GM18951 (cell line): ENCODE results near the gene TNFSF15.

Source experiments
- POLR2A ChIP-seq: IDR thresholded peaks from 4 replicates; pipeline ENCODE4 v1.6.1; 2011; ENCODE audit warnings: mild to moderate bottlenecking; ENCODE audit not compliant: insufficient read length, insufficient read depth; ENCODE audit errors: extremely low read depth
- in situ Hi-C: fragments of 300-500 bp; cut with MboI; formaldehyde crosslinking; loops from one replicate; pipeline ENCODE4 v1.12.0; 2022; ENCODE audit warnings: low sequenced_read_pairs, mixed read lengths, inconsistent platforms; ENCODE audit not compliant: unreplicated experiment

TNFSF15 gene

GRCh38 chr9:114745108-114745848, 60.6 kb downstream of the TNFSF15 start:
- TF ChIP-seq POLR2A, result no peak
- in situ Hi-C loops, result loop anchor here (25.0 kb wide), 1 partner anchor 167 kb away; no protein-coding TSS in a partner anchor

- in situ Hi-C loops, result loop anchor here (25.0 kb wide), 1 partner anchor 169 kb away; no protein-coding TSS in a partner anchor
- TF ChIP-seq POLR2A, result no peak
These were observed 62.4 kb downstream of the TNFSF15 start for GRCh38 chr9:114743446-114743845.

GRCh38 chr9:114742947-114743346, 62.9 kb downstream of the TNFSF15 start:
- no peak for TF ChIP-seq POLR2A
- in situ Hi-C loops, result loop anchor here (25.0 kb wide), 1 partner anchor 169 kb away; no protein-coding TSS in a partner anchor

GRCh38 chr9:114741521-114741920, 64.3 kb downstream of the TNFSF15 start:
- in situ Hi-C loops, result loop anchor here (25.0 kb wide), 1 partner anchor 171 kb away; no protein-coding TSS in a partner anchor

GRCh38 chr9:114738581-114739316, 67.1 kb downstream of the TNFSF15 start:
- no peak for TF ChIP-seq POLR2A

GRCh38 chr9:114737847-114738246, 68.0 kb downstream of the TNFSF15 start:
- no peak for TF ChIP-seq POLR2A
- in situ Hi-C loops, result loop anchor here (5.0 to 25.0 kb wide), 2 partner anchors 174 to 274 kb away; no protein-coding TSS in a partner anchor

More at GRCh38 chr9:114738581-114739316, 67.1 kb downstream of the TNFSF15 start:
- in situ Hi-C loops, result loop anchor here (5.0 to 25.0 kb wide), 2 partner anchors 174 to 274 kb away; no protein-coding TSS in a partner anchor

- TF ChIP-seq POLR2A, result no peak
- in situ Hi-C loops, result loop anchor here (5.0 to 25.0 kb wide), 2 partner anchors 175 to 275 kb away; no protein-coding TSS in a partner anchor
These were observed 68.7 kb downstream of the TNFSF15 start for GRCh38 chr9:114737118-114737517.

GRCh38 chr9:114735704-114736103, 70.1 kb downstream of the TNFSF15 start:
- no peak for TF ChIP-seq POLR2A
- in situ Hi-C loops, result loop anchor here (5.0 to 25.0 kb wide), 2 partner anchors 177 to 277 kb away; no protein-coding TSS in a partner anchor

GRCh38 chr9:114735139-114735538, 70.7 kb downstream of the TNFSF15 start:
- in situ Hi-C loops, result loop anchor here (5.0 to 25.0 kb wide), 2 partner anchors 177 to 277 kb away; no protein-coding TSS in a partner anchor
